GM19463 (cell line): ENCODE results near the gene SLC29A3.
"Not testable (repeated sequence)": the region's sequence is repeated elsewhere in the genome, so short reads cannot be mapped to it uniquely, and the experiment has no call there.

Source experiments
- ATAC-seq: cut with Tn5 transposase; IDR thresholded peaks from one replicate; pipeline ENCODE4 v1.9.1; 2021; ENCODE audit warnings: mild to moderate bottlenecking, moderate library complexity; ENCODE audit not compliant: unreplicated experiment

The SLC29A3 gene

GRCh38 chr10:71344154-71344925, 25.3 kb downstream of the SLC29A3 start:
- no peak for ATAC-seq

GRCh38 chr10:71344993-71345480, 26.0 kb downstream of the SLC29A3 start:
- no peak for ATAC-seq

GRCh38 chr10:71345694-71346093, 26.6 kb downstream of the SLC29A3 start:
- no peak for ATAC-seq

GRCh38 chr10:71346731-71347130, 27.7 kb downstream of the SLC29A3 start:
- no peak for ATAC-seq

GRCh38 chr10:71347587-71348395, 28.7 kb downstream of the SLC29A3 start:
- no peak for ATAC-seq

- no peak for ATAC-seq
Observed at GRCh38 chr10:71348850-71349249, 29.8 kb downstream of the SLC29A3 start.

- ATAC-seq = no peak
Observed at GRCh38 chr10:71349406-71349805, 30.3 kb downstream of the SLC29A3 start.

- ATAC-seq = no peak
Observed at GRCh38 chr10:71351087-71351486, 32.0 kb downstream of the SLC29A3 start.

- no peak for ATAC-seq
Observed at GRCh38 chr10:71351628-71352319, 32.7 kb downstream of the SLC29A3 start.

- ATAC-seq = no peak
Observed at GRCh38 chr10:71353639-71354038, 34.6 kb downstream of the SLC29A3 start.

GRCh38 chr10:71354776-71355175, 35.7 kb downstream of the SLC29A3 start:
- ATAC-seq = no peak

GRCh38 chr10:71355886-71356285, 36.8 kb downstream of the SLC29A3 start:
- no peak for ATAC-seq

GRCh38 chr10:71357792-71358265, 38.8 kb downstream of the SLC29A3 start:
- no peak for ATAC-seq

GRCh38 chr10:71358277-71358676, 39.2 kb downstream of the SLC29A3 start:
- ATAC-seq = no peak

- ATAC-seq = not testable (repeated sequence)
Observed at GRCh38 chr10:71358906-71359305, 39.8 kb downstream of the SLC29A3 start.

- peak; percentile 66 for ATAC-seq
Observed at GRCh38 chr10:71359364-71360046, 40.4 kb downstream of the SLC29A3 start.

GRCh38 chr10:71360735-71361134, 41.7 kb downstream of the SLC29A3 start:
- no peak for ATAC-seq

GRCh38 chr10:71361581-71361980, 42.5 kb downstream of the SLC29A3 start:
- ATAC-seq = no peak

- no peak for ATAC-seq
Observed at GRCh38 chr10:71362141-71362540, 43.1 kb downstream of the SLC29A3 start.

GRCh38 chr10:71363936-71364335, 44.9 kb downstream of the SLC29A3 start:
- no peak for ATAC-seq

GRCh38 chr10:71365366-71365765, 46.3 kb downstream of the SLC29A3 start:
- no peak for ATAC-seq
